ENCODE results near the gene LDLRAD4.

DNA sequence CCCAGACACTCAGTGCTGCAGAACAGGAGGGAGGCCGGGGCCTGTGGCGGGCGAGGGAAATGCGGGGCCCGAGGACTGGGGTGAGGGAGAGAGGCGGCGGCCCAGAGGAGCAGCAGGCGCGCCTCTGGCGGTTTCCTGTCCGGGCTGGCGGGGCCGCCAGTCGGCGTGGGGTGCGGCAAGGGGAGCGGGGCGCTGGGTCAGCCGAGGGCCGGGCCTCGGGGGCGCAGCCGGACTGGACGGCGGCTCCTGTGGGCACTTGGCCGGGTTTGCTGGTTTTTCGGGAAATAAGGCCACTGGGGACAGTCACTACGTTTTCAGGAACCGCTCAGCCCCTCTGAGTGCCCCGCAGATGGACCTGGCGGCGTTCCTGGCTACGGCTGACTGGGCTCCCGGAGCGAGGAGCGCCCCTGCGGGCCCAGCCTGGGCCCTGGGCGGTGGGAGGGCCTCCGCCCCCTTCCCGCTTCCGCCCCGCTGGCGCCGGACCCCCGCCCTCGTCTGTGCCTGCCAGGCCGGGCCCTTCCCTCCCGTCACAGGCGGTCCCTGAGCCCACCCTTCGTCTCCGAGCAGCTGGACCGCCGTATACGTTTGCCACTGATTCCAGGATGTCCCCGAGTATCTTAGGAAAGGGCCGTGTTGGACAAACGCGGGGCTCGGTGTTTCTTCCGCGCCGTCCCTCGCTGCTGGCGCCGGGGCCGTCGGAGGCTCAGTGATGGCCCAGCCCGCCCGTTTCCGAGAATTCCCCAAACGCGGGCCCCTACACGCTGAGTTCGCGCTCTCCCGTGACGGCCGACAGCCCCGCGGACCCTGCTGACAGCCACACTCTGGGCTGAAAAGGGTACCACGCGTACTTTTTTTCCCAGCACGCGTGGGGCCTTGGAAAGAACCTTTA is 423.2 kb downstream of the LDLRAD4 start:
- TF ChIP-seq FOXM1 (IDR thresholded peaks at IDR 0.05; ENCODE audit: borderline replicate concordance, low read depth) = no peak
- TF ChIP-seq CEBPB (IDR thresholded peaks at IDR 0.05) = no peak
- no peak for TF ChIP-seq EP300 (IDR thresholded peaks at IDR 0.05; ENCODE audit: borderline replicate concordance)
- TF ChIP-seq NFIC (IDR thresholded peaks at IDR 0.05) = no peak
- no peak for TF ChIP-seq TCF12 (IDR thresholded peaks at IDR 0.05; ENCODE audit: low read depth)
- TF ChIP-seq RAD21 (IDR thresholded peaks at IDR 0.05; ENCODE audit: low read depth) = no peak
- TF ChIP-seq, protein P1, sequence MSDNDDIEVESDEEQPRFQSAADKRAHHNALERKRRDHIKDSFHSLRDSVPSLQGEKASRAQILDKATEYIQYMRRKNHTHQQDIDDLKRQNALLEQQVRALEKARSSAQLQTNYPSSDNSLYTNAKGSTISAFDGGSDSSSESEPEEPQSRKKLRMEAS (IDR thresholded peaks at IDR 0.05) = no peak
- TF ChIP-seq YY1 (IDR thresholded peaks at IDR 0.05; ENCODE audit: low read depth) = no peak
- TF ChIP-seq CREB1 (IDR thresholded peaks at IDR 0.05; ENCODE audit: low read depth) = no peak
- no peak for TF ChIP-seq ZBTB7A (IDR thresholded peaks at IDR 0.05; ENCODE audit: low read depth)
